Measurements from ENCODE around the gene CCRL2.
A peak's percentile ranks its signal among the peaks of the same experiment; 100 is the strongest.
"Not testable (repeated sequence)": the region's sequence is repeated elsewhere in the genome, so short reads cannot be mapped to it uniquely, and the experiment has no call there.

CCRL2 gene

DNA sequence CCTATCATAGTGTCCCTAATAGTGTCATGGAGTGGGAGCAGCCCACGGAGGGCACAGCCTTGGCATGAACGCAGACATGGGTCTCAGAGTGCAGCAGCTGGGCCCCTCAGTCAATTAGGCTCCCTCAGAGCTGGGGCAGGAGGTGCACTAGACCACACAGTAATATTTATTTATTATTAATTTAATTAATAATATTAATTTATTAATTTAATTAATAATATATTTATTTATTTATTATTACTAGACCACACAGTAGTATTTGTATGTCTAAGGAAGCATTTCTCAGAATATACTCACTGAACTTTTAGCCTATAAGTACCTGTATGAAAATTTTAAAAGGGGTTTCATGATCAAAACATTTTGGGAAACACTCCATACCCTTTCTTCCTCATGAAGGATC, 5.5 kb upstream of the CCRL2 start:
- Histone ChIP-seq H3K4me1 (ENCODE audit: control insufficient read depth in 1 of 2, insufficient read depth in 1 of 2, low read depth in 1 of 2, low read length in 1 of 2) (peaks cover 24 to 27% of the 10 kb centered on the region in 2 experiments), H3K27me3 (no peaks in the 10 kb centered on the region), H3K4me3 (ENCODE audit: low read depth in 1 of 2, low read length in 1 of 2) (no peak overlapping the region), H3K9me3 (no peaks in the 10 kb centered on the region), H3K36me3 (no peaks in the 10 kb centered on the region), H3K27ac (no peak overlapping the region)
- TF ChIP-seq, protein P1, sequence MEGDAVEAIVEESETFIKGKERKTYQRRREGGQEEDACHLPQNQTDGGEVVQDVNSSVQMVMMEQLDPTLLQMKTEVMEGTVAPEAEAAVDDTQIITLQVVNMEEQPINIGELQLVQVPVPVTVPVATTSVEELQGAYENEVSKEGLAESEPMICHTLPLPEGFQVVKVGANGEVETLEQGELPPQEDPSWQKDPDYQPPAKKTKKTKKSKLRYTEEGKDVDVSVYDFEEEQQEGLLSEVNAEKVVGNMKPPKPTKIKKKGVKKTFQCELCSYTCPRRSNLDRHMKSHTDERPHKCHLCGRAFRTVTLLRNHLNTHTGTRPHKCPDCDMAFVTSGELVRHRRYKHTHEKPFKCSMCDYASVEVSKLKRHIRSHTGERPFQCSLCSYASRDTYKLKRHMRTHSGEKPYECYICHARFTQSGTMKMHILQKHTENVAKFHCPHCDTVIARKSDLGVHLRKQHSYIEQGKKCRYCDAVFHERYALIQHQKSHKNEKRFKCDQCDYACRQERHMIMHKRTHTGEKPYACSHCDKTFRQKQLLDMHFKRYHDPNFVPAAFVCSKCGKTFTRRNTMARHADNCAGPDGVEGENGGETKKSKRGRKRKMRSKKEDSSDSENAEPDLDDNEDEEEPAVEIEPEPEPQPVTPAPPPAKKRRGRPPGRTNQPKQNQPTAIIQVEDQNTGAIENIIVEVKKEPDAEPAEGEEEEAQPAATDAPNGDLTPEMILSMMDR (IDR thresholded peaks at IDR 0.05) = no peak

DNA sequence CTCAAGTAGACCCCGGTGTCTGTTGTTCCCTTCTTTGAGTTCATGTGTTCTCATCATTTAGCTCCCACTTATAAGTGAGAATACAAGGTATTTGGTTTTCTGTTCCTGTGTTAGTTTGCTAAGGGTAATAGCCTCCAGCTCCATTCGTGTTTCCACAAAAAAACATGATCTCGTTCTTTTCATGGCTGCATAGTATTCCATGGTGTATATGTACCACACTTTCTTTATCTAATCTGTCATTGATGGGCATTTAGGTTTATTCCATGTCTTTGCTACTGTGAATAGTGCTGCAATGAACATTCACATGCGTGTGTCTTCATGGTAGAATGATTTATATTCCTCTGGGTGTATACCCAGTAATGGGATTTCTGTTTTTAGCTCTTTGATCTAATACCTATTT, 4.2 kb upstream of the CCRL2 start:
- not testable (repeated sequence) for H3K27ac ChIP-seq; H3K36me3 ChIP-seq; H3K27me3 ChIP-seq; H3K9me3 ChIP-seq; H3K4me3 ChIP-seq (ENCODE audit: low read depth in 1 of 2, low read length in 1 of 2)
- H3K4me1 ChIP-seq (ENCODE audit: control insufficient read depth in 1 of 2, insufficient read depth in 1 of 2, low read depth in 1 of 2, low read length in 1 of 2) = peaks cover 32 to 33% of the 10 kb centered on the region in 2 experiments

DNA sequence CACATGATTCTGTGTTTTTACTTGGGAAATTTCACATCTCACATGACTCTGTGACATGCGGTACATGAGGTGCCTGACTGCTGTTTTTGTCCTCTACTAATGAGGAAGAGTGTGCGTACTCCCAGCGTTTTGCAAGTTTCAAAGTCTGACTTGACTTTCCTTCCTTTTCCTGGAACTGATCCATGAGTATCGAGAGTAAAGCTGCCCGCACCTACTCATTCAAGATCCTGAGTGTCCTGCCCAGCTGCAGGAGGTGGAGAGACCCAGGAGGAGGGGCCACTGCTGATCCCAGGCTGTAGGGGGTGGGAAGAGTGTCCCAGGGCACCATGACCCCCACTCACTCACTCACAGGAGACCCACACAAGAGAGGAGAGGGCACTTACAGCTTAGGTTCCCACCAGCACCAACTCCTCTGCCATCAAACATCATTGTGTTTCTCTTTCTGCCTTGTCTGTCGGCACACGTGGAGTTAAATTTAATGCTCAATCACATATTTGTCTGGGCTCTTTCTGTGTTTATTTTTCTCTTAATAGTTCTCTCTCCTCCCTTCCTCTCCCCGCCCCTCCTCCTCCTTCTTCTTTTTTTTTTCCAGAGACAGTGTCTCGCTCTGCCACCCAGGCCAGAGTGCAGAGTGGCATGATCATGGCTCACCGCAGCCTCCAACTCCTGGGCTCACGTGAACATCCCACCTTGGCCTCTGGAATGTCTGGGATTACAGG, 1.6 kb upstream of the CCRL2 start:
- TF ChIP-seq, protein P1 (IDR thresholded peaks at IDR 0.05) = no peak
- peaks cover 33 to 34% of the 10 kb centered on the region in 2 experiments for H3K4me1 ChIP-seq (ENCODE audit: control insufficient read depth in 1 of 2, insufficient read depth in 1 of 2, low read depth in 1 of 2, low read length in 1 of 2)
- H3K27me3 ChIP-seq = no peaks in the 10 kb centered on the region
- peak overlapping the region; percentile 83 for H3K27ac ChIP-seq
- no peak overlapping the region for H3K4me3 ChIP-seq (ENCODE audit: low read depth in 1 of 2, low read length in 1 of 2)
- H3K9me3 ChIP-seq = no peaks in the 10 kb centered on the region
- no peaks in the 10 kb centered on the region for H3K36me3 ChIP-seq

DNA sequence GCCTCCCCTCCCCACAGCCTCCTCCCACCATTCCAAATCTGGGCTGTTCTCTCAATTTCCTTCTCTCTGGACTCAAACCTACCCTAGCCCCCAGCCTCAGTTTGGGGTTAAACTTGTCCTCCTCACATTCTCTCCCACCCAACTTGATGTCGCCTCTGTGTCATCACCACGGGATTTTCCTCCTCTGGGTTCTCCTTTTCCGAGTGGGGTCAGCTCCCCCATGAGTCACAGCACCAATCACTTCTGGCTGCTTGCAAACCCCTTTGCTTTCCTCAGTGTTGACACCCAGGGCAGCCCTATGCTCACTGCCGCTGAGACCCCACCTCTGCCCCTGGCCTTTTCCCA, 644 bp upstream of the CCRL2 start:
- Histone ChIP-seq H3K36me3 (no peaks in the 10 kb centered on the region), H3K27ac (peak overlapping the region; percentile 83), H3K27me3 (no peaks in the 10 kb centered on the region), H3K4me3 (ENCODE audit: low read depth in 1 of 2, low read length in 1 of 2) (no peak overlapping the region), H3K4me1 (ENCODE audit: control insufficient read depth in 1 of 2, insufficient read depth in 1 of 2, low read depth in 1 of 2, low read length in 1 of 2) (peaks cover 33 to 34% of the 10 kb centered on the region in 2 experiments), H3K9me3 (no peaks in the 10 kb centered on the region)
- TF ChIP-seq, protein P1 (IDR thresholded peaks at IDR 0.05) = no peak

DNA sequence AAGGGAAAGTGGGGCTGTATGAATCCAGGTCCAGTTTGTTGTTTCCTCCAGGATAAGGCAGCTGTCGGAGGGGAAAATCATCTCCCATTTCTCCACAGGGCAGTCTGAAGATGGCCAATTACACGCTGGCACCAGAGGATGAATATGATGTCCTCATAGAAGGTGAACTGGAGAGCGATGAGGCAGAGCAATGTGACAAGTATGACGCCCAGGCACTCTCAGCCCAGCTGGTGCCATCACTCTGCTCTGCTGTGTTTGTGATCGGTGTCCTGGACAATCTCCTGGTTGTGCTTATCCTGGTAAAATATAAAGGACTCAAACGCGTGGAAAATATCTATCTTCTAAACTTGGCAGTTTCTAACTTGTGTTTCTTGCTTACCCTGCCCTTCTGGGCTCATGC, 911 bp downstream of the CCRL2 start:
- Histone ChIP-seq H3K36me3 (no peaks in the 10 kb centered on the region), H3K27me3 (no peaks in the 10 kb centered on the region), H3K4me1 (ENCODE audit: control insufficient read depth in 1 of 2, insufficient read depth in 1 of 2, low read depth in 1 of 2, low read length in 1 of 2) (peaks cover 33 to 34% of the 10 kb centered on the region in 2 experiments), H3K9me3 (no peaks in the 10 kb centered on the region), H3K4me3 (ENCODE audit: low read depth in 1 of 2, low read length in 1 of 2) (no peak overlapping the region), H3K27ac (peak overlapping the region; percentile 83)
- TF ChIP-seq, protein P1 (IDR thresholded peaks at IDR 0.05) = no peak

DNA sequence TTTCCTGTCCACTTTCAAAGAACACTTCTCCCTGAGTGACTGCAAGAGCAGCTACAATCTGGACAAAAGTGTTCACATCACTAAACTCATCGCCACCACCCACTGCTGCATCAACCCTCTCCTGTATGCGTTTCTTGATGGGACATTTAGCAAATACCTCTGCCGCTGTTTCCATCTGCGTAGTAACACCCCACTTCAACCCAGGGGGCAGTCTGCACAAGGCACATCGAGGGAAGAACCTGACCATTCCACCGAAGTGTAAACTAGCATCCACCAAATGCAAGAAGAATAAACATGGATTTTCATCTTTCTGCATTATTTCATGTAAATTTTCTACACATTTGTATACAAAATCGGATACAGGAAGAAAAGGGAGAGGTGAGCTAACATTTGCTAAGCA, 1.8 kb downstream of the CCRL2 start:
- TF ChIP-seq, protein P1 (IDR thresholded peaks at IDR 0.05) = no peak
- Histone ChIP-seq H3K9me3 (no peaks in the 10 kb centered on the region), H3K4me1 (ENCODE audit: control insufficient read depth in 1 of 2, insufficient read depth in 1 of 2, low read depth in 1 of 2, low read length in 1 of 2) (peaks cover 33 to 34% of the 10 kb centered on the region in 2 experiments), H3K27me3 (no peaks in the 10 kb centered on the region), H3K36me3 (no peaks in the 10 kb centered on the region), H3K4me3 (ENCODE audit: low read depth in 1 of 2, low read length in 1 of 2) (no peak overlapping the region), H3K27ac (no peak overlapping the region)
